NOMO-1 (cell line): Measurements from ENCODE around the gene ADA.
A peak's percentile ranks its signal among the peaks of the same experiment; 100 is the strongest.

Experiments
- DNase-seq, 2 experiments: peaks; one replicate each; lab custom pipeline; 2025; ENCODE audit not compliant: unreplicated experiment in 2 of 2; lab: John Stamatoyannopoulos, UW

ADA gene

DNA sequence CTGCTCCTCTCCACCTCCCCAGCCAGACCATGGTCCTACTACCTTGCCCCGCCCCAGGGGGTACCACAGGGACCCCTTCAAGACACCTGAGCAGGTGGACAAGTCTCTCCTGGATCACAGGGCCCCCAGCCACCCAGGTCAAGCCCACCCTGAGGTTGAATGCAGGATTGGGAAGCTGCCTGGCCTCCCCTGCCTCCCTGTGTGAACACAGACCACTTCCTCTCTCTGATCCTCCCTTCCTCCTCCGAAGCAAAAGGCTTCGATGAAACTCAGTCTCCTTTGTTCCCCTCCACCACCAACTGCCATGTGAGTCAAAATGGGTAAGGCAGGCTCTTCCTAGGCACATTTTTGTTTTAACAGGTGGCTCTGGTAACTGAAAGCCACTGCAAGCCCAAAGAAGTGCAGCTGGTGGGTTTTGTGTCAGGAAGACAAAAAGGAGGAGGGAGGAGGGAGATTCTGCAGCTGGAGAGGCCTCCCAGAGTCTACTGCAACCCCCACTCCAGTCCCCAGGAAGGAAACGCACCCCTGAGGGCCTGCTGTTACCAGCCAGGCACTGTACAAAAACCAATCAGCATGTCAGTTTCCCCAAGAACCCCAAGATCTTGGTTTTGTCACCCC, 5.4 kb downstream of the ADA start:
- peak; percentile 85 to 92 for DNase-seq

DNA sequence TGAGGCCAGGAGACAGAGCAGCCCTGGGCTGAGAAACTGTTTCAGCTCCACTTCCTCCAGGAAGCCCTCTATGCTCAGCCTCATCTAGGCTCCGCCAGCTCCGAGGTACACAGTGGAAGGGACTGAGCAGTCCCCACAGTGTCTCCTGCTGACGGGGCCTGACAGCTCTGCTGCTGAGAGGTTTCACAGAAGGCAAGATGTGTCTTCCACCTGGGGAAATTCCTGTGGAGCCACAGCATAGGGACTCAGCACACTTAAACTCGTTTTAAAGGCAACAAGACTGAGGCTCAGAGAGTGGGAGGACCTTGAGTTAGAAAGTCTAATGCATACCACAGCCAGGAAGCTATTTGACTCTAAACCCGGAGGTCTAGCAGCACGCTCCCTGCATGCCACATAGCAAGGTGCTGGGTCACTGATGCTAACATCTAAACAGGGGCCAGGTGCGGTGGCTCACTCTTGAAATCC, 6.8 kb downstream of the ADA start:
- DNase-seq, result peak in 1 of 2 experiments; percentile 9

DNA sequence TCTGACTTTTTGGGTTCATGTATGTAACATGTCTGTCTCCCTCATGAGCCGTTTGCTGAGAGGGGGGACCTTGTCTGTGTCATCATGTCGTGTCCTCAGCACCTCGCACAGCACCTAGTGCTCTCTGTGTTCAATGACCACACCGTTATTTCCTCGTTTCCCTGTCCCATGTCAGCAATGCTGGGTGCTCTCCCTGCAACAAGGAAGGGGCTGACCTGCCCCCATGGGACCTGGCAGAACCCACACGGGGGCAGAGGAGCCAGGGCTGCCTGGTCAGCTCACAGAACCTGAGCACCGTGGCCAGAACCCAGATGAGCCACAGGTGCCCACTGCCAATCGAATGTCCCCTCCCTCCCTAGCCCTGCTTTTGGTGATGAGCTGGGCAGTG, 7.3 kb downstream of the ADA start:
- no peak for DNase-seq

DNA sequence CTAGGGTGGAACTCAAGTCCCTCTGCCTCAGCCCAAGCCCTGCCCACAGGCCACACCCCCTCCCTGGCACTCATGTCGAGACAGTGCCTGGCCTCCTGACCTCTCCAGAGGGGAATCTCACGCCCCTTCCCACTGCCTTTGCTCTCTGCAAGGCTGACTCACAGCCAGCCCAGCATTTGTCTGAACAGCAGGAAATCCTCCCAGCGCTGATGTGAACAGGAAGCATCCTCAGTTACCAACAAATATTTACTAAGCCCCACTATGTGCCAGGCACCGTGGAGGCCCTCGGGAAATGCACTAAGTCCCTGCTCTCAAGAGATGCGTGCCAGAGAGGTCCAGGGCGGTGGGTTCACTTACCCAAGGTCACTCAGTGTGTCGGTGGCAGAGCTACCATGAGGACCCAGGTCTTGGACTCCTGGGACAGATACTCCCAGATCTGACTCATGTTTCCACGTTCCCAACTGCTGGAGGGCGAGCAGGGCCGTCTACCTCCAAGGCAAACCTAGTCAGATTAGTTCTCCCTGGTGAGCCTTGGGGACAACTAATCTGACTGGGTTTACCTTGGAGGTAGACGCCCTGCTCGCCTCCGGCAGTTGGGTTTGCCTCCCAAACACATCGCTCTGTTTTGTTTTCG, 7.8 kb downstream of the ADA start:
- DNase-seq, result peak in 1 of 2 experiments; percentile 3

DNA sequence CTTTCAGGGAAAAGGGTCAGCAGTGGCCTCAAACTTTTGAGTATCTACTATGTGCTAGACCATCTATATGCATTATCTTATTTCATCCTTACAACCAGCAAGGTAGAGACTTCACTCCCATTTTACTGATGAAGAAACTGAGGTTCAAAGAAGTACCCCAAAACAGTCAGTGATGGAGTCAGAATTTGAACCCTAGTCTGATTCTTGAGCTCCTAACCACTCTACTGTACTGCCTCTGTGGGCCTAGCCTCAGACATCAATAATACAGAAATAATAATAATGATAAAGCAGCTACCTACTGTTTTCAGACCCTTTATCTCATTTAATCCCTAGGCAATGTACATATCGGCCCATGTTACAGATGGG, 8.4 kb downstream of the ADA start:
- no peak for DNase-seq

DNA sequence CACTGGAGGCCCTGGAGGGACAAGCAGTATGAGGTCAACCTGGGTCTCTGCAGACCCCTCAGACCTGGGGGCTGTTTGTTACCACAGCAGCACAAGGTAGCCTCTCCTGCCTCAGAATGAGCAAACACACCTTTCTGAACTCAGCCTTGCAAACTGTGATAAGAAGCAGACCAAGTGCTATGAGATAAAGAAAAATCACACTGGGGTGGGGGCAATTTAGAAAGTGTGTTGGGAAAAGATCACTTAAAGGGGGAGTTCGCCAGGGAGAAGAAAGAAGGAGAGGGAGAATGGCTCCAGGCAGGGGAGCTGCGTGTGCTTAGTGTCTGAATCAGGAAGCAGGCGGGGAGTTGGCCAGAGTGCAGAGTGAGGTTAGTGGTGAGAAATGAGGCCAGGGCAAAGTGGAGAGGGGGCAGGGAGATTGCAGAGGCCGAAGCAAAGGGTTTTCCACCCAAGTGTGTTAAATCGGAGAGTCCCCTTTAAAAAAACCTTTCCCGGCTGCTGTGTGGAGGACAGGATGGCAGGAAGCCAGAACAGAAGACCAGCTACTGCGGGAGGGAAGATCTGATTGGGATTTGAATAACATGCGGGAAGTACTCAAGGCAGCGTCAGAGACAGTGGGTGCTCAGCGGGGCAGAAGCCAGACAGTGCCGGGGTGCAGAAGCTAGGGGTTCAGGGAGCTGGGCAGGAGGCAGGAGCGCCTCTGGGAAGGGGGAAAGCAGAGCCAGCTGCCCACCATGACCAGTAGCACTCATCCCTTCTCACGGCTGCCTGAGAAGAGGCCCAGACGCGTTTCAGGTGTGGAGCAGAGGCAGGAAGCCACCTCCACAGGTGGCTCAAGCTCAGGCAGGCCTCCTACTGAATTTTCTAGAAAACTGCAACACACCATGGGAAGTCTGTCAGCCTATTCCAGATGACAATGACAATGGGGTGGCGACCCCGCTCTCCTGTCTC, 9.0 kb downstream of the ADA start:
- peak; percentile 60 to 74 for DNase-seq

DNA sequence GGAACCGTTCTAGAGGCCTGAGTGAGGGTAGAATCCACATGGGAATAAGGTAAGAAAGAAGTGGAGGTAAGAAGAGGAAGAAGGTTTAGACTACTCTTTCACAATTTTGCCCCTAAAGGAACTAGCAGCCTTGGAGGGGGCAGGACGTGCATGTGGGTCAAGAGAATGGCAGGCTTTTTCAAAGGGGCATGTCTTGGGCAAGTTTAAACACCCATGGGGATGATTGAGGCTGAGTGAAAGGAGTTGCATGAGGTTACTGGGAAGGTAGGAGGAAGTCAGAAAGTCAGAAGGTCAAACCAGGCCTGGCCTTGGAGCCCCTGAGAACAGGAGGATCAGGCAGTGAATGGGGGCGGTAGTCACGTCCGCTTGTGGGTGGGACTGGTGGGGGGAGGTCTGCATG, 10.2 kb downstream of the ADA start:
- DNase-seq, result peak; percentile 37 to 48

DNA sequence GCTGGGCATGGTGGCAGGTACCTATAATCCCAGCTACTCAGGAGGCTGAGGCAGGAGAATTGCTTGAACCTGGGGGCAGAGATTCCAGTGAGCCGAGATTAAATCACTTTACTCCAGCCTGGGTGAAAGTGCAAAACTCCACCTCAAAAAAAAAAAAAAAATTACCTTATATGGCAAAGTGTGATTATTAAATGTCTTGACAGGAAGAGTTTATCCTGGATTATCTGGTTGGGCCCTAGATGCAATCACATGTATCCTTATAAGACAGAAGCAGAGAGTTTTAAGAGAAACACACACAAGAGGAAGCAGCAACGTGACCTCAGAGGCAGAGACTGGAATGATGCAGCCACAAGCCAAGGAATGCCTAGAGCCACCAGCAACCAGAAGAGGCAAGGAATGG, 11.0 kb downstream of the ADA start:
- no peak for DNase-seq

DNA sequence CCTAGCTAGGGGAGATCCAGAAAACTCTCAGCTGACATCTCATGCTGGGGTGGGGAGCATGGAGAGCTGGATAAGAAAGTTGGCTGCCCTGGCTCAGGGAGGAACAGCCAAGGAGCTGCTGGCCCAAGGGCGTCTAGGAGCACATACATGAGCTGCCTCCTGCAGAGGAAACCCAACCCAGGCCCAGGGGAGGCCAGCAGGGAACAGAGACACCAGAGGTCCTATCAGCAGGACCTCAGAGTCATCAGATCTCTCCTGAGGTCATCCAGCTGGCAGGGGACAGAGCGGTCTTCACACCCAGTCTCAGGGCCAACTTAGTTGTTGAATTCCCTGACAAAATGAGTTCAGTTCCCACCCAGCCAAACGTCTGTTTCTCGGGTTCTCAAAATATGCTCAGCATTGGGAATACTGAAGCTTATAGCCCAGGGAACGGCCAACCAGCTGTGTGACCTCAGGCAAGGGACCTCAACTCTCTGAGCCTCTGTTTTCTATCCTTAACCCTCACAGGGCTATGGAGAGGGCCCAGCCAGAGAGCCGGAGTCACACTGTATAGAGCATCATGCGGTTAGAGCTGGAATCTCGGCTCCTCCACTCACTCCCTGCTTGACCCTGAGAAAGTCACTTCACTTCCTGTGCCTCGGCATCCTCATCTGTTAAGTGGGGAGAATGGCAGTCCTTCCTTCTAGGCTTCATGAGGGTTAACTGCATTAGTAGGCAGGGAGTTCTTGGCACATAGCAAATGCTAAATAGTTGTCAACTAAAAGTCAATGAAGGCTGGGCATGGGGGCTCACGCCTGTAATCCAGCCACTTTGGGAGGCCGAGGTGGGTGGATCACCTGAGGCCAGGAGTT, 13.8 kb downstream of the ADA start:
- no peak for DNase-seq

DNA sequence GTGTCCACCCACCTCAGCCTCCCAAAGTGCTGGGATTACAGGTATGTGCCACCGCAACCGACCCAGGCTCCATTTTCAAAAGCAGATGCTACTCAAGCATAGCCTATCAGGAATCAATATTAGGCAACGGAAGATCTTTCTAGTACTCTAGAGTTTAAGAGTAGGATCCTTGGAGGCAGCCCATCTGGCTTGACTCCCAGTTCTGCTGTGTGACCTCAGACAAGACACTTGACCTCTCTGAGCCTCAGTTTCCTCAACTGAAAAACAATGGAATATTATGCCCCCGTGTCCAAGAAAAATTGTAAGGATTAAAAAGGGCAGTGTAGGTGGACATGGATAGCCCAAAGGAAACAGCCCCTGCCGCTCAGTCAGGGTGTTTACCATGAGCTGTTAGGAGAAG, 14.5 kb downstream of the ADA start:
- no peak for DNase-seq

DNA sequence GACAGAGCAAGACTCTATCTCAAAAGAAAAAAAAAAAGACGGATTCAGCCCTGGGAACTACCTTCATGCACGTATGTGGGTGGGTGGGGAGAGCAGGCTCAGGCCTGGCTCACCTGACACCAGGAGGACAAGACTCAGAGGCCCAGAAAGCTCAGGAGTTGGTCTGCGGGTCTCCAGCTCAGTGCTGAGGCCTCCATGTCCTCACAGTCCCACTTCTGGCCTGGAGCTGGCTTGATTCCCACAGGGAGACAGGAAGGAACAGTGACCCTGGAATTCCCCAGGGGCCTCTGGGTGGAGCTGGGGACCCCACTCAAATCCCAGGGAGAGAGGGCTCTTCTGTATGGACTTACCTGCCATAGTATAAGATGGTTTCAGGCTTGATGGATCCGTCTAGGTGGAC, 15.6 kb downstream of the ADA start:
- DNase-seq, result no peak

DNA sequence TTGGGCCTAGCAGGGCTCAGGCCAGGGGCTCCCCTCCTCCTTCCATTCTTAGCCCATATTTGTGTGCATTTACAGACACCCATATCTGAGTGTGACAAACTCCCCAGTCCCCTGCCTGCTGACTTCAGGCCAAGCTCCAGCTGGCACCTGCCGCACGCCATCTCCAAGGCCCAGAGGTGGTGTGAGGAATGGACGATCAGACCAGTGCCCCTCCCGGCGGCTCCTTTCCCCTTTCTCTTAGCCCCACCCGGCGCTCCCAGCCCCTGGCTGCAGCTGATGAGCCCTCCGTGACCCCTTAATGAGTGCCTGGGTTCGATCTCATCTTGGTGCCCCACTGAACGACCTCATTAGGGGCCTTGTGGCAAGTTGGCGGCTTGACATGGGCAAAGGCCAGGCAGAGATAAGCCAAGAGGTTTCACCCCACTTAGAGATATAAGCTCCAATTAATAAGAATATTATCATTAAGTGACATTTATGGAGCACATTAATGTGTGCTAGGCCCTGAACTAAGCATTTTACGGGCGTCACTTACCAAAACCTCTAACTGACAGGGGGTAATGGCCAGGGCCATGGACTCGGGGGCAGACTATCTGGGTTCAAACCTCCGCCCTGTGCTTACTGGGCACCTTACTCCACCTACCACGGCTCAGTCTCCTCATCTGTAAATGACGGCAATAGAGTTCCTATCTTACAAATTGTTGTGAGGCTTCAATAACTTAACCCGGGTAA, 17.5 kb downstream of the ADA start:
- DNase-seq, result no peak

DNA sequence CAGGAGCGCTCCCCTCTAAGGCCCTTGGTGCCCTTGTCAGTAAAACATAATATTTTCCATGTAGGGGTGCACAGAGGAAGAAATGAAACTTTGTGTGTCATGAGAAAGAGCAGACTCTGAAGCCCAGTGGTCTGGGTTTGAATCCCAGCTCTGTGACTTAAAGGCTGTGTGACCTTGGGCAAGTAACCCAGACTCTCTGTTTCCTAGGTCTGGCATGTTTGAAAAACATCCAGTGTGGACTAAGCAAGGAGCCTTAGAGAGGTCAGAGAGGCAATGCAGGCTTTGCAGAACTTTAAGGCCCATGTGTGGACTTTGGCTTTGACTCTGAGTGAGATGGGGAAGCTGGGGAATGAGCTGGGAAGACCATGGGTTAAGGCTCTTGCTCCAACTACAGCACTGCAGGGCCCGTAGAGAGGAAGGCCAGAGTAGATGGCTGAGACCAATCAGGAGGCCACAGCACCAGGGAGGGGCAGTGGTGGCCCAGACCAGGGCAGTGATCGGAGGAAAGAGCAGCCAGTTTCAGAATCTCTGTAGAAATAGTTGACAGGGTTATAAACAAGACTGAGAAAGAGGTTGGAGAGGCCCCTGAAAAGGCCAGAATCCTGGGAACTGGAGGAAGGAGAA, 18.2 kb downstream of the ADA start:
- no peak for DNase-seq

DNA sequence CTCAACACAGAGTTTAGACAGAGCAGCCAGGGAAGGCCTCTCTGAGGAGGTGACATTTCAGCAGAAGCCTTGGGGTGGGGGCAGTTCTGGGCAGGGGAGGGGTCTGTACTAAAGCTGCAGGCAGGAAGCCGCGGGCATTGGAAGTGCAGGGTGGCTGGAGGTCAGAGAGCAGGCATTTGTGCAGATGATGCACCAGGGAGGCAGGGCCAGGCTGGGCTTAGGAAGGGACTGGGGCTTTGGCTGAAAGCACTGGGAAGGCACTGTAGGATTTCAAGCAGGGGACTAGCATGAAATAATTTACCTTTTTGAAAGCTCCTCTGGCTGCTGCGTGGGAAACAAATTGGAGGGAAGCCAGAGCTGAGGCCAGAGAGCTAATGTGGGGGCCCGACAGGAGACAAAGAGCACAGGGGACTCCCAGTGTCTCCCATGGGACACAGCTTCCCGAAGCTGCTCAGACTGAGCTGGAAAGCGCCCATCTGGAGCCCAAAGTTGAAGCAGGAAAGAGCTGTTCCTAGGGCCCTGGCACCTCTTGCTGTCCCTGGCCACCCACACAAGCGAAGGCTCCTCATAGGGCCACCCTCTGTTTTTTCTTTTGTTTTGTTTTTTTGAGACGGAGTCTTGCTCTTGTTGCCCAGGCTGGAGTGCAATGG, 19.3 kb downstream of the ADA start:
- no peak for DNase-seq

DNA sequence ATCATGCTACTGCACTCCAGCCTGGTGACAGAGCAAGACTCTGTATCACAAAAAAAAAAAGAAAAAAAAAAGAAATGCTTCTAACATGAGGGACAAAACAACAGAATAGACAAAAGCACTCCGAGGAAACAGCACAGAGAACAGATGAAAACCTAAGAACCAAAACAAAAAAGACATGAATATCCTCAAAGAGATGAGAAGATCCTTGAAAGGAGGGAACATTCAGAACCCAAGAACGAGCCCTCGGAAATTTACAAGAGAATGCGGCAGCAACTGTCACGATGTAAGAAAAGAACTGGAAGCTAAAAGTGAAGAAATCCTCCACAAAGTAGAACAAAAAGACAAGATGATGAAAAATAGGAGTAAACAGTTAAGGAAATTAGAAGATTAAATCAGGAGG, 21.2 kb downstream of the ADA start:
- no peak for DNase-seq

DNA sequence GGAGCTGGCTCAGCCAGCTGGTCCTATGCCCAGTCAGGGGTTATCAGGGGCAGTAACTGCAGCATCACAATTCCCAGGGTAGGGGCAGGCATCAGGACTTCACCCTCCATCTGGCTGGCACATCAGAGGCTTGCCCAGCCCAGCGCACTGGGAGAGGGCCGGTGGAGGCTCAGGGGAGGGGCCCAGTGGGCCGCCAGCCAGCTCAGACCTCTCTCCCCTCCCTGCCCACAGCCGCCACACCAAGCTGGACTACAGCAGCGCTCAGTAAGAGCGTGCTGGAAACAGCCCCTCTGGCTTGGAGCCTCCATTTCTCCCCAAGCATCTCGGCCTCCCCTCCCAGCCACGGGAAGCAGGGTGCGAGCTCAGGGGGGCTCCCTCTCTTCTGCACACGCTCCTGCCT, 22.0 kb downstream of the ADA start:
- DNase-seq, result no peak

DNA sequence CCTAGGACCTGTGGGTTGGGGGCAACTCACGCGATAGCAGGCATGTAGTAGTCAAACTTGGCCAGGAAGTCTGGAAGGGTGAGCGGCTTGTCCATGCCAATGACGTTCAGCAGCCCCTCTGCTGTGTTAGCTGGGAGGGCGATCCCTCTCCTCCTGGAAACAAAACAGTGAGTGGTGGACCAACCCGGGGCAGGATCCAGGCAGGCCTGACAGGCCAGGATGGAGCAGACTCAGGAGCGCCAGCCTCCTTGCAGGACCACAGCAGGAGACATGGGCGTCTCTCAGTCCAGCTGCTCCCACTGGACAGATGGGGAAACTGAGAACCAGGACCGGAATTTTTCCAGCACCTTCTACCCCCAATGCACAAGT, 22.5 kb downstream of the ADA start:
- DNase-seq, result no peak

DNA sequence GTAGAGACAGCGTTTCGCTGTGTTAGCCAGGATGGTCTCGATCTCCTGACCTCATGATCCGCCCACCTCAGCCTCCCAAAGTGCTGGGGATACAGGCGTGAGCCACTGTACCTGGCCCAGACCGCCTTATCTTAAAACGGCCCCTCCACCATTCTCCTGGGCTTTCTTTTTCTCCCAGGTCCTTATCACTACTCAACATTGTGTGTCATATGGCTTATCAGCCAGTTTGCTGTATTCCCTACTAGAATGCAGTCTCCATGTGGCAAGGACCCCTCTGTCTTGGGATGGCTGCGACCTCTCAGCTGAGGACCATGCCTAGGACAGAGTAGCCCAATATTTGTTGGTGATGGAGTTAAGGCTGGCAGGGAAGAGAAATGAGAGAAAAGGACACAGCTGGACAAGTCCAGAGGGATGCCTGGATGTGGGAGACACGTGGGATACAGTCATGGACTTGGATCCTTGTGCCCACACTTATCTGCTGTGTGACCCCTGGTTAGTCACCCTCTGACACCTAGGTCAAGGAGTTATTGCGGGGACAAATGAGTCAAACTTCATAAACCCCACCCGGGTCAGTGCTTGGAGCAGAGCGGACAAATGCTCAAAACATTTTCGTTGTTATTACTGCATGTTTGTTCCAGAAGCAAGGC, 24.0 kb downstream of the ADA start:
- no peak for DNase-seq

DNA sequence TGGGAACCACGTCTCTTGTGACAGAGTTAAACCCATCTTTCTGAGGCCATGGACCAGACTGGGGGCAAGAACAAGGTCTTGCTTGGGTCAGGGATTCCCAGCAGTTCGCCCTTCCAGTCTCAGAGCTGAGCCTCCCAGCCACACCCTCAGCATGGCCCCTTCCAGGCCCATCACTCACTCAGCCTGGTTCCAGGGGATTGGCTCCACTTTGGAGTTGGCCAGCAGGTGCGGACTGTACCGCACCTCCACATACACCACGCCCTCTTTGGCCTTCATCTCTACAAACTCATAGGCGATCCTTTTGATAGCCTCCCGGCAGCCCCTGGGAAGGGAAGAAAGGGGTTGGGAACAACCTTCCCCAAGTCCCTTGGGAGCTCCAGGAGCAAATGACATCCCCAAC, 25.2 kb downstream of the ADA start:
- DNase-seq, result no peak
